ENCODE data around the gene LRRC4C. TPM values are rescaled to one million over a fixed set of nuclear protein-coding genes. Genes with fewer than 3 reads are reported as not detected.

LRRC4C gene
- total RNA-seq, 1 experiment from 2014 or later: not detected

GRCh38 chr11:41235668-41236067 is 223.8 kb downstream of the LRRC4C start:
- H3K27ac Mint-ChIP-seq (ENCODE audit: unreplicated experiment): no peak overlapping the region
- no peak overlapping the region for H3K4me3 Mint-ChIP-seq (ENCODE audit: low read depth, unreplicated experiment)
- H3K4me1 Mint-ChIP-seq (ENCODE audit: low read depth, unreplicated experiment): no peaks in the 10 kb centered on the region
- no peak for TF ChIP-seq CTCF (IDR thresholded peaks at IDR 0.05; ENCODE audit: unreplicated experiment)
- intact Hi-C loops (cut with micrococcal nuclease; ENCODE audit: unreplicated experiment): no loop called here
- no TSS peak for BruUV-seq (replicated peaks)
- CTCF ChIA-PET: no interaction called here
- no peaks in the 10 kb centered on the region for H3K27me3 Mint-ChIP-seq (ENCODE audit: unreplicated experiment)
- no peaks in the 10 kb centered on the region for H3K36me3 Mint-ChIP-seq (ENCODE audit: insufficient read depth, unreplicated experiment)
- H3K9me3 Mint-ChIP-seq (ENCODE audit: low read depth, unreplicated experiment): peaks cover 12% of the 10 kb centered on the region
- no peak for DNase-seq

GRCh38 chr11:41225856-41226633 is 233.4 kb downstream of the LRRC4C start:
- Mint-ChIP-seq H3K4me3 (ENCODE audit: low read depth, unreplicated experiment) (no peak overlapping the region), H3K4me1 (ENCODE audit: low read depth, unreplicated experiment) (no peaks in the 10 kb centered on the region), H3K36me3 (ENCODE audit: insufficient read depth, unreplicated experiment) (no peaks in the 10 kb centered on the region), H3K27me3 (ENCODE audit: unreplicated experiment) (no peaks in the 10 kb centered on the region), H3K27ac (ENCODE audit: unreplicated experiment) (no peak overlapping the region), H3K9me3 (ENCODE audit: low read depth, unreplicated experiment) (peaks cover 20% of the 10 kb centered on the region)
- no peak for TF ChIP-seq CTCF (IDR thresholded peaks at IDR 0.05; ENCODE audit: unreplicated experiment)
- DNase-seq: no peak
- CTCF ChIA-PET: no interaction called here
- BruUV-seq (replicated peaks): no TSS peak
- intact Hi-C loops (cut with micrococcal nuclease; ENCODE audit: unreplicated experiment): no loop called here

GRCh38 chr11:41222236-41222635 is 237.2 kb downstream of the LRRC4C start:
- H3K4me3 Mint-ChIP-seq (ENCODE audit: low read depth, unreplicated experiment): no peak overlapping the region
- no peaks in the 10 kb centered on the region for H3K36me3 Mint-ChIP-seq (ENCODE audit: insufficient read depth, unreplicated experiment)
- CTCF ChIA-PET: no interaction called here
- H3K27ac Mint-ChIP-seq (ENCODE audit: unreplicated experiment): no peak overlapping the region
- no peak for DNase-seq
- BruUV-seq (replicated peaks): no TSS peak
- intact Hi-C loops (cut with micrococcal nuclease; ENCODE audit: unreplicated experiment): no loop called here
- no peaks in the 10 kb centered on the region for H3K4me1 Mint-ChIP-seq (ENCODE audit: low read depth, unreplicated experiment)
- peaks cover 22% of the 10 kb centered on the region for H3K9me3 Mint-ChIP-seq (ENCODE audit: low read depth, unreplicated experiment)
- TF ChIP-seq CTCF (IDR thresholded peaks at IDR 0.05; ENCODE audit: unreplicated experiment): no peak
- H3K27me3 Mint-ChIP-seq (ENCODE audit: unreplicated experiment): no peaks in the 10 kb centered on the region

GRCh38 chr11:41206388-41206787 is 253.1 kb downstream of the LRRC4C start:
- Mint-ChIP-seq H3K9me3 (ENCODE audit: low read depth, unreplicated experiment) (peaks cover 19% of the 10 kb centered on the region), H3K4me1 (ENCODE audit: low read depth, unreplicated experiment) (no peaks in the 10 kb centered on the region), H3K36me3 (ENCODE audit: insufficient read depth, unreplicated experiment) (no peaks in the 10 kb centered on the region), H3K4me3 (ENCODE audit: low read depth, unreplicated experiment) (no peak overlapping the region), H3K27ac (ENCODE audit: unreplicated experiment) (no peak overlapping the region), H3K27me3 (ENCODE audit: unreplicated experiment) (no peaks in the 10 kb centered on the region)
- CTCF ChIA-PET: no interaction called here
- TF ChIP-seq CTCF (IDR thresholded peaks at IDR 0.05; ENCODE audit: unreplicated experiment): no peak
- DNase-seq: no peak
- intact Hi-C loops (cut with micrococcal nuclease; ENCODE audit: unreplicated experiment): no loop called here
- BruUV-seq (replicated peaks): no TSS peak
